MM.1S (cell line): ENCODE results near the gene PDIA3.
A peak's percentile ranks its signal among the peaks of the same experiment; 100 is the strongest.

ENCODE experiments used
- DNase-seq: peaks from one replicate; pipeline ENCODE4 v3.0.0-alpha.2; 2015
- H2AFZ ChIP-seq: fragments of 300-600 bp; sonication (generic); 2 replicates; pipeline ENCODE4 v1.6.0; 2016; ENCODE audit warnings: antibody characterized with exemption, low read length
- H3F3A ChIP-seq: fragments of 300-600 bp; sonication (generic); 2 replicates; pipeline ENCODE4 v1.6.1; 2016; ENCODE audit warnings: mild to moderate bottlenecking, antibody characterized with exemption, low read length, moderate library complexity, mixed read lengths; ENCODE audit not compliant: insufficient read depth
- H3K27ac ChIP-seq: fragments of 300-600 bp; sonication (generic); 2 replicates; pipeline ENCODE4 v1.5.1; 2016; ENCODE audit warnings: mild to moderate bottlenecking, low read length
- H3K27me3 ChIP-seq: fragments of 300-600 bp; sonication (generic); replicated peaks from 2 replicates; pipeline ENCODE4 v1.6.0; 2016; ENCODE audit warnings: low read length; ENCODE audit not compliant: insufficient read depth
- H3K36me3 ChIP-seq: fragments of 300-600 bp; sonication (generic); replicated peaks from 2 replicates; pipeline ENCODE4 v1.6.1; 2016; ENCODE audit warnings: mild to moderate bottlenecking, low read length, mixed read lengths; ENCODE audit not compliant: insufficient read depth
- H3K4me1 ChIP-seq: fragments of 300-600 bp; sonication (generic); 2 replicates; pipeline ENCODE4 v1.6.1; 2016; ENCODE audit warnings: low read length, mixed read lengths
- H3K4me2 ChIP-seq: fragments of 300-600 bp; sonication (generic); 2 replicates; pipeline ENCODE4 v1.6.0; 2016; ENCODE audit warnings: low read depth, low read length
- H3K4me3 ChIP-seq: fragments of 300-600 bp; sonication (generic); 2 replicates; pipeline ENCODE4 v1.5.1; 2016; ENCODE audit warnings: low read length, mixed read lengths
- H3K79me2 ChIP-seq: fragments of 300-600 bp; sonication (generic); 2 replicates; pipeline ENCODE4 v1.6.1; 2016; ENCODE audit warnings: mixed run types, low read length, mixed read lengths
- H3K9ac ChIP-seq: fragments of 300-600 bp; sonication (generic); 2 replicates; pipeline ENCODE4 v1.6.1; 2016; ENCODE audit warnings: low read length, mixed read lengths
- H3K9me2 ChIP-seq: fragments of 300-600 bp; sonication (generic); replicated peaks from 2 replicates; pipeline ENCODE4 v1.6.1; 2016; ENCODE audit warnings: mild to moderate bottlenecking, low read length, mixed read lengths; ENCODE audit not compliant: insufficient read depth
- H3K9me3 ChIP-seq: fragments of 300-600 bp; sonication (generic); replicated peaks from 2 replicates; pipeline ENCODE4 v1.6.1; 2016; ENCODE audit warnings: mild to moderate bottlenecking, low read length, mixed read lengths; ENCODE audit not compliant: insufficient read depth
- H4K20me1 ChIP-seq: fragments of 300-600 bp; sonication (generic); 2 replicates; pipeline ENCODE4 v1.6.1; 2016; ENCODE audit warnings: mild to moderate bottlenecking, low read length, moderate library complexity, mixed read lengths; ENCODE audit not compliant: insufficient read depth
- EZH2 ChIP-seq: fragments of 300-600 bp; sonication (generic); optimal IDR thresholded peaks from 2 replicates; pipeline ENCODE3; 2017; ENCODE audit warnings: low read depth, mild to moderate bottlenecking, antibody characterized with exemption, low read length, mixed read lengths
- EZH2phosphoT487 ChIP-seq: fragments of 300-600 bp; sonication (generic); IDR thresholded peaks from 2 replicates; pipeline ENCODE4 v1.6.1; 2018; ENCODE audit warnings: antibody characterized with exemption, low read length
- TF ChIP-seq, protein P1 (sequence below): fragments of 300-600 bp; sonication (generic); IDR thresholded peaks from 2 replicates; pipeline ENCODE4 v1.5.1; 2016; ENCODE audit warnings: antibody characterized with exemption, low read length, mixed read lengths

The PDIA3 gene

DNA sequence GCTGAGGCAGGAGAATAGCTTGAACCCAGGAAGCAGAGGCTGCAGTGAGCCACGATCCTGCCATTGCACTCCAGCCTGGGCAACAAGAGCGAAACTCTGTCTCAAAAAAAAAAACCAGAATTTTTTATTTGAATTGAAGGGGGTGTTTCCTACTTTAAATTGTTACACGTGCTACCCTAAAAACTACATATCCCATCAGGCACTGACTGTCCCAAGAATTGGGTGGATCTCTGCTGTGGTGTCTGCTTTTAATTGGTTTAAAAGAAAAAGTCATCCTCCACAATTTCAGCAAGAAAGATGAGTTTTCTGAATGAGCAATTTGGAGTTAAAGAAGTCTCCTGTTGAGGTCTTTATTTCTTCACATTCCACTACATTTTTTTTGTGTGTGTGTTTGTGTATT lies 2.1 kb downstream of the PDIA3 start:
- Histone ChIP-seq H2AFZ (no peak overlapping the region), H3K9me2 (no peaks in the 10 kb centered on the region), H3K4me1 (0 out of 2 replicates have a peak, but pooled peaks cover 4% of the 10 kb centered on the region), H4K20me1 (peaks cover 28% of the 10 kb centered on the region), H3K36me3 (no peaks in the 10 kb centered on the region), H3K4me3 (no peak overlapping the region), H3K9me3 (no peaks in the 10 kb centered on the region), H3K79me2 (peaks cover 71% of the 10 kb centered on the region), H3K9ac (no peak overlapping the region), H3K27ac (no peak overlapping the region), H3K4me2 (no peak overlapping the region; the same call in 1 of the 2 replicates), H3F3A (no peaks in the 10 kb centered on the region), H3K27me3 (no peaks in the 10 kb centered on the region)
- no peak for TF ChIP-seq EZH2
- no peak for TF ChIP-seq EZH2phosphoT487
- TF ChIP-seq, protein P1, sequence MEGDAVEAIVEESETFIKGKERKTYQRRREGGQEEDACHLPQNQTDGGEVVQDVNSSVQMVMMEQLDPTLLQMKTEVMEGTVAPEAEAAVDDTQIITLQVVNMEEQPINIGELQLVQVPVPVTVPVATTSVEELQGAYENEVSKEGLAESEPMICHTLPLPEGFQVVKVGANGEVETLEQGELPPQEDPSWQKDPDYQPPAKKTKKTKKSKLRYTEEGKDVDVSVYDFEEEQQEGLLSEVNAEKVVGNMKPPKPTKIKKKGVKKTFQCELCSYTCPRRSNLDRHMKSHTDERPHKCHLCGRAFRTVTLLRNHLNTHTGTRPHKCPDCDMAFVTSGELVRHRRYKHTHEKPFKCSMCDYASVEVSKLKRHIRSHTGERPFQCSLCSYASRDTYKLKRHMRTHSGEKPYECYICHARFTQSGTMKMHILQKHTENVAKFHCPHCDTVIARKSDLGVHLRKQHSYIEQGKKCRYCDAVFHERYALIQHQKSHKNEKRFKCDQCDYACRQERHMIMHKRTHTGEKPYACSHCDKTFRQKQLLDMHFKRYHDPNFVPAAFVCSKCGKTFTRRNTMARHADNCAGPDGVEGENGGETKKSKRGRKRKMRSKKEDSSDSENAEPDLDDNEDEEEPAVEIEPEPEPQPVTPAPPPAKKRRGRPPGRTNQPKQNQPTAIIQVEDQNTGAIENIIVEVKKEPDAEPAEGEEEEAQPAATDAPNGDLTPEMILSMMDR = no peak
- DNase-seq = no peak

DNA sequence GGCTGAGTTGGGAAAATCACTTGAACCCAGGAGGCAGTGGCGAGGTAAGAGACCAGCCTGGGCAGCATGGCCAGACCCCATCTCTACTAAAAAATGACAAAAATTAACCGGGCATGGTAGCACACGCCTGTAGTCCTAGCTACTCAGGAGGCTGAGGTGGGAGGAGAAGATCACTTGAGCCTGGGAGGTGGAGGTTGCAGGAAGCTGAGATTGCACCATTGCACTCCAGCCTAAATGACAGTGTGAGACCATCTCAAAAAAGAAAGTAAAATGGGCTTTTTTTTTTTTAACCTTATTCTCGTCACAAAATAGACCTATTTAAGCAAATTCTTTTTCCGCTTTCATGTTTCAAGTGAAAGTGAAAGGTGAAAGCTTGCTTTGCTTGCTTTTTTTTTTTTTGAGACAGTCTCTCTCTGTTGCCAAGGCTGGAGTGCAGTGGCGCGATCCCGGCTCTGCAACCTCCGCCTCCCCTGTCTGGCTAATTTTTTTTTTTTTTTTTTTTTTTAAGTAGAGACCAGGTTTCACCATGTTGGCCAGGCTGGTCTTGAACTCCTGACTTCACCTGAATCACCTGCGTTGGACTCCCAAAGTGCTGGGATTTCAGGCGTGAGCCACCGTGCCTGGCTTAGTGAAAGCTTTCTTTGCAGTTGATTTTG lies 3.6 kb downstream of the PDIA3 start:
- H4K20me1 ChIP-seq = peaks cover 31% of the 10 kb centered on the region
- H3K9ac ChIP-seq = no peak overlapping the region
- no peak overlapping the region for H3K4me2 ChIP-seq
- H3K79me2 ChIP-seq = peaks cover 82% of the 10 kb centered on the region
- H3K27ac ChIP-seq = no peak overlapping the region
- H3F3A ChIP-seq = no peaks in the 10 kb centered on the region
- no peaks in the 10 kb centered on the region for H3K9me2 ChIP-seq
- peaks cover 3% of the 10 kb centered on the region; the same call in 1 of the 2 replicates for H3K36me3 ChIP-seq
- DNase-seq = peak; percentile 84
- 0 out of 2 replicates have a peak, but pooled peaks cover 4% of the 10 kb centered on the region for H3K4me1 ChIP-seq
- TF ChIP-seq EZH2phosphoT487 (no peak), EZH2 (no peak)
- TF ChIP-seq, protein P1 = no peak
- H3K27me3 ChIP-seq = no peaks in the 10 kb centered on the region
- H3K4me3 ChIP-seq = no peak overlapping the region
- H3K9me3 ChIP-seq = no peaks in the 10 kb centered on the region
- no peak overlapping the region for H2AFZ ChIP-seq

DNA sequence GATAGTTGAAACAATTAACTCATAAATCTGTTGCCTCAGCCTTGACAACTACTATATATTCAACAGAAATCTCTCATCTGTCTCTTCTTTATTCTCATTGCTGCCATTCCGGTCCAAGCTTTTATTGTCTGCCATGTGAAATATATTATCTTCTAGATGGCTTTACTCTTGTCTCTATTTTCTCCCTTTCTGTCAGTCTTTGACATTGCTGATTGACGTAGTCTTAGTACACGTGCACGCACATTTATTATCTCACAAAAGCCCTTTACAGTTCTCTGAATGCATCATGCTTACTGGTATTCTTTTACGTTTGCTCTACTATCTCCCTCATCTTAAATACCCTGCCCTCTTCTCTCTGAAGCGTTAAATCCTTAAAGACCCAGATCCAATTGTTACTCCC lies 5.6 kb downstream of the PDIA3 start:
- H3K79me2 ChIP-seq = peaks cover 90% of the 10 kb centered on the region
- no peak overlapping the region for H3K27ac ChIP-seq
- TF ChIP-seq, protein P1 = no peak
- TF ChIP-seq EZH2phosphoT487 (no peak), EZH2 (no peak)
- peaks cover 31% of the 10 kb centered on the region for H4K20me1 ChIP-seq
- no peaks in the 10 kb centered on the region for H3K27me3 ChIP-seq
- peaks cover 3% of the 10 kb centered on the region; the same call in 1 of the 2 replicates for H3K36me3 ChIP-seq
- H3K9me2 ChIP-seq = no peaks in the 10 kb centered on the region
- H2AFZ ChIP-seq = no peak overlapping the region
- H3K4me1 ChIP-seq = 0 out of 2 replicates have a peak, but pooled peaks cover 4% of the 10 kb centered on the region
- H3F3A ChIP-seq = no peaks in the 10 kb centered on the region
- H3K9me3 ChIP-seq = no peaks in the 10 kb centered on the region
- no peak overlapping the region for H3K9ac ChIP-seq
- H3K4me2 ChIP-seq = no peak overlapping the region
- no peak for DNase-seq
- H3K4me3 ChIP-seq = no peak overlapping the region
